Glutamatergic neuron (in vitro differentiated cells): ENCODE results near the gene SPTB. TPM values are rescaled to one million over a fixed set of nuclear protein-coding genes. Genes with fewer than 3 reads are reported as not detected.

ENCODE experiments used
- DNase-seq: peaks from one replicate; pipeline ENCODE4 v3.0.0; 2022
- H3K27ac Mint-ChIP-seq: one replicate; pipeline ENCODE4 v1.8.0; 2020; ENCODE audit warnings: mild to moderate bottlenecking, mixed read lengths, inconsistent platforms; ENCODE audit not compliant: unreplicated experiment
- H3K27me3 Mint-ChIP-seq: one replicate; pipeline ENCODE4 v1.8.0; 2020; ENCODE audit warnings: mild to moderate bottlenecking, moderate library complexity, mixed read lengths, inconsistent platforms; ENCODE audit not compliant: unreplicated experiment
- H3K36me3 Mint-ChIP-seq: one replicate; pipeline ENCODE4 v1.8.0; 2020; ENCODE audit warnings: mild to moderate bottlenecking, mixed read lengths, inconsistent platforms; ENCODE audit not compliant: unreplicated experiment
- H3K4me1 Mint-ChIP-seq: one replicate; pipeline ENCODE4 v1.8.0; 2020; ENCODE audit warnings: mild to moderate bottlenecking, low read depth, mixed read lengths, inconsistent platforms; ENCODE audit not compliant: unreplicated experiment
- H3K4me3 Mint-ChIP-seq: one replicate; pipeline ENCODE4 v1.8.0; 2020; ENCODE audit warnings: mild to moderate bottlenecking, mixed read lengths, inconsistent platforms; ENCODE audit not compliant: unreplicated experiment
- H3K9me3 Mint-ChIP-seq: one replicate; pipeline ENCODE4 v1.8.0; 2020; ENCODE audit warnings: mild to moderate bottlenecking, moderate library complexity, mixed read lengths, inconsistent platforms; ENCODE audit not compliant: unreplicated experiment
- total RNA-seq: library from RNA; stranded (reverse); fragmentation: NEBNext Ultra II Directional; extraction: Animal tissue kit (Norgen Biotek cat#: 25700); gene quantifications from one replicate; pipeline ENCODE4 v1.2.1, GENCODE V29; 2021; ENCODE audit not compliant: unreplicated experiment
- TF ChIP-seq, protein P1 (sequence below): fragments of 200-600 bp; sonication (generic); IDR thresholded peaks from one replicate; pipeline ENCODE4 v1.5.0; 2021; ENCODE audit not compliant: partially characterized antibody, unreplicated experiment

SPTB gene
- total RNA-seq, 1 donor from 2014 or later = 1.9 TPM

- Mint-ChIP-seq H3K36me3 (no peaks in the 10 kb centered on the region), H3K27me3 (peaks cover 8% of the 10 kb centered on the region), H3K9me3 (no peaks in the 10 kb centered on the region), H3K4me3 (no peak overlapping the region), H3K4me1 (no peaks in the 10 kb centered on the region), H3K27ac (no peak overlapping the region)
- no peak for DNase-seq
- TF ChIP-seq, protein P1, sequence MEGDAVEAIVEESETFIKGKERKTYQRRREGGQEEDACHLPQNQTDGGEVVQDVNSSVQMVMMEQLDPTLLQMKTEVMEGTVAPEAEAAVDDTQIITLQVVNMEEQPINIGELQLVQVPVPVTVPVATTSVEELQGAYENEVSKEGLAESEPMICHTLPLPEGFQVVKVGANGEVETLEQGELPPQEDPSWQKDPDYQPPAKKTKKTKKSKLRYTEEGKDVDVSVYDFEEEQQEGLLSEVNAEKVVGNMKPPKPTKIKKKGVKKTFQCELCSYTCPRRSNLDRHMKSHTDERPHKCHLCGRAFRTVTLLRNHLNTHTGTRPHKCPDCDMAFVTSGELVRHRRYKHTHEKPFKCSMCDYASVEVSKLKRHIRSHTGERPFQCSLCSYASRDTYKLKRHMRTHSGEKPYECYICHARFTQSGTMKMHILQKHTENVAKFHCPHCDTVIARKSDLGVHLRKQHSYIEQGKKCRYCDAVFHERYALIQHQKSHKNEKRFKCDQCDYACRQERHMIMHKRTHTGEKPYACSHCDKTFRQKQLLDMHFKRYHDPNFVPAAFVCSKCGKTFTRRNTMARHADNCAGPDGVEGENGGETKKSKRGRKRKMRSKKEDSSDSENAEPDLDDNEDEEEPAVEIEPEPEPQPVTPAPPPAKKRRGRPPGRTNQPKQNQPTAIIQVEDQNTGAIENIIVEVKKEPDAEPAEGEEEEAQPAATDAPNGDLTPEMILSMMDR = no peak
Measured at GRCh38 chr14:64877846-64878245, 1.9 kb downstream of the SPTB start.

GRCh38 chr14:64875350-64875749 is 4.4 kb downstream of the SPTB start:
- Mint-ChIP-seq H3K4me1 (no peaks in the 10 kb centered on the region), H3K27me3 (peaks cover 2% of the 10 kb centered on the region), H3K4me3 (no peak overlapping the region), H3K27ac (no peak overlapping the region), H3K36me3 (no peaks in the 10 kb centered on the region), H3K9me3 (no peaks in the 10 kb centered on the region)
- TF ChIP-seq, protein P1 = no peak
- DNase-seq = no peak

DNA sequence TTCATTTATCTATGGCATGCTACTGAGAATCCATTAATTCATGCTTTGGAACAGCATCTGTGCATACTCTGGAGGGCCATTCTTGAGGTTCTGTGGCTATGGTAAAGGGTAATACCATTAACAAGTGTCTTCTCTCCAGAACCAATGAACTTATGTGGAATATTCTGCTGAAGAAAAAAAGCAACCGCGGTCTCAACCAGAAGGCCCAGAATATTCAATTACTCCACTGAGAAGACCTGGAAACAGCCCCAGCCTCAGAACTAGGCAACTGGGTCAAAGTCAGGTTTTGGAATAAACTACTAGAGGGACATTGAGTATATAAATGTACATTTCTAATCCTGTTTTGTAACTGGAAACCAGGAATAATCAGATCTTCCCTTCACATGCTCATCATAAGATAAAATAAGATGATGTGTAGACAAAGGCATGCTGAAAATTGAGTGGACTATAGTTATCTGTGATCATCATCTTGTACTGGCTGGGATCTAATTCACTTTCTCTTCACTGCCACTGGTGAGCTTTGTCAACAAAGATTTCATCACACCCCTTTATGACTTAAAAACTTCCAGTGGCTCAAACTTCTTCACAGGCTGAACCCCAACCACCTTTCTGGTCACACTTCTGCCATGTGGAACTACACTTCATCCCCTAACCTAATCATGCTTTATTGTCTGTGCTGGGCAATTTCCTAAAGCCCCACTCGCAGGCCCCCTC is 6.0 kb downstream of the SPTB start:
- TF ChIP-seq, protein P1 = no peak
- no peak overlapping the region for H3K27ac Mint-ChIP-seq
- H3K27me3 Mint-ChIP-seq = peaks cover under 1% of the 10 kb centered on the region
- H3K9me3 Mint-ChIP-seq = peaks cover 2% of the 10 kb centered on the region
- no peaks in the 10 kb centered on the region for H3K4me1 Mint-ChIP-seq
- H3K4me3 Mint-ChIP-seq = no peak overlapping the region
- no peak for DNase-seq
- H3K36me3 Mint-ChIP-seq = no peaks in the 10 kb centered on the region

DNA sequence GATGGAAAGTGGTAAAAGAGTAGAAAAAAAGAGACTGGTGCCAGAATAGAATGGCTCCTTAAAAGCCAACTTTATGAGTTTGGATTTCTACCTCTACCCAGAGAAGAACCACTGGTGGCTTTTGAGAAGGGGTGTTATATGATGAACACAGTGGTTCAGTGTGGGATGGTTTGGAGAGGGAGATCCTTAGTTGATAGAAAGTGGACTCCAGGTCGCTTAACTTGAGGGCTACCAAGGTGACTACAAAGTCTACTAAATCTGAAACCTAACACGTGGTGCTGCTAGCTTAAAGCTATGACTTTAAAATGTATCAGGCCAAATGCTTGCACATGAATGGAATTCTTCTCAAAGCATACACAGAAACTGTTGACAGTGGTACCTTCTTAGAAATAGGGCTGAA is 8.4 kb downstream of the SPTB start:
- Mint-ChIP-seq H3K27me3 (no peaks in the 10 kb centered on the region), H3K9me3 (peaks cover 2% of the 10 kb centered on the region), H3K27ac (no peak overlapping the region), H3K4me1 (no peaks in the 10 kb centered on the region), H3K4me3 (no peak overlapping the region), H3K36me3 (no peaks in the 10 kb centered on the region)
- DNase-seq = no peak
- TF ChIP-seq, protein P1 = no peak

DNA sequence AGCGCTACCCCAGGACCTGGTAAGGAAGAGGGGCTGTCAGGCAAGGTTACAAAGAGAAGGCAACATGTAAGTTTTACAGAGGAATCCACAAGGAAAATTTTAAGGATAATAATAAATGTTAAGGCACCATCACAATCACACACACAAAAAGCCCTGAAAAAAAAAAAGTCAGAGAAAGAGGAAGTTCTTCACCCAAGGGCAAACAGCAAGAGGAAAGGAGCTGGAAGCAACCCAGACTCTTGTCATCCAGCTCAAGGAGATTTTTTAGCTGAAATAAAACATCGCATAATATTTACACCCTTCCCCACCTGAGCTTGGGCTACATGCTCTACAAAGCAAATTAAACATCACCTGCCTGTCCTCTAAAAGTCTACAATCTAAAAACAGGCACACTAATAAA is 9.5 kb downstream of the SPTB start:
- H3K27me3 Mint-ChIP-seq = no peaks in the 10 kb centered on the region
- TF ChIP-seq, protein P1 = no peak
- no peak for DNase-seq
- no peaks in the 10 kb centered on the region for H3K36me3 Mint-ChIP-seq
- no peak overlapping the region for H3K4me3 Mint-ChIP-seq
- peaks cover 2% of the 10 kb centered on the region for H3K9me3 Mint-ChIP-seq
- H3K27ac Mint-ChIP-seq = no peak overlapping the region
- no peaks in the 10 kb centered on the region for H3K4me1 Mint-ChIP-seq
